WI38 (cell line): ENCODE measurements around the gene INPP5A.

Source experiments
- H3K4me3 ChIP-seq: 2 replicates; pipeline ENCODE4 v1.5.1; 2011; ENCODE audit warnings: low read depth, mild to moderate bottlenecking, control low read depth, low read length
- CTCF ChIP-seq: IDR thresholded peaks from 2 replicates; pipeline ENCODE4 v1.5.1; 2012; ENCODE audit warnings: low read depth, mild to moderate bottlenecking, control low read depth, low read length

INPP5A gene

GRCh38 chr10:132532749-132533560, 4.6 kb upstream of the INPP5A start:
- no peak for TF ChIP-seq CTCF
- no peak overlapping the region for H3K4me3 ChIP-seq

GRCh38 chr10:132533571-132534260, 3.9 kb upstream of the INPP5A start:
- no peak overlapping the region for H3K4me3 ChIP-seq
- no peak for TF ChIP-seq CTCF

- H3K4me3 ChIP-seq: no peak overlapping the region
- no peak for TF ChIP-seq CTCF
Measured at GRCh38 chr10:132534391-132535064, 3.1 kb upstream of the INPP5A start.

- TF ChIP-seq CTCF: no peak
- H3K4me3 ChIP-seq: no peak overlapping the region
Measured at GRCh38 chr10:132535065-132535651, 2.4 kb upstream of the INPP5A start.

GRCh38 chr10:132536241-132536876, 1.2 kb upstream of the INPP5A start:
- peak overlapping the region; percentile 73 for H3K4me3 ChIP-seq
- no peak for TF ChIP-seq CTCF

- H3K4me3 ChIP-seq: peak overlapping the region; percentile 73
- 0 out of 2 replicates have a peak, but pooled peaks have one; percentile 18 for TF ChIP-seq CTCF
Measured at GRCh38 chr10:132536877-132537683, 507 bp upstream of the INPP5A start.
